Coronary artery (tissue), 2 donors: ENCODE data around the gene GYPC.

Source experiments
- DNase-seq: peaks from one replicate; pipeline ENCODE4 v3.0.0-alpha.2; 2017; ENCODE audit warnings: low spot score
- H3K27ac ChIP-seq, 2 donors: fragments of 200-600 bp; sonication (generic); one replicate each; pipeline ENCODE4 v1.5.1; 2016 to 2019
- H3K4me3 ChIP-seq: fragments of 200-600 bp; sonication (generic); 2 replicates; pipeline ENCODE4 v1.5.1; 2016; ENCODE audit warnings: mild to moderate bottlenecking, moderate library complexity
- TF ChIP-seq, protein P1 (sequence below): fragments of 200-600 bp; sonication (generic); IDR thresholded peaks from one replicate; pipeline ENCODE4 v1.5.1; 2019; ENCODE audit warnings: antibody characterized with exemption

GYPC gene

DNA sequence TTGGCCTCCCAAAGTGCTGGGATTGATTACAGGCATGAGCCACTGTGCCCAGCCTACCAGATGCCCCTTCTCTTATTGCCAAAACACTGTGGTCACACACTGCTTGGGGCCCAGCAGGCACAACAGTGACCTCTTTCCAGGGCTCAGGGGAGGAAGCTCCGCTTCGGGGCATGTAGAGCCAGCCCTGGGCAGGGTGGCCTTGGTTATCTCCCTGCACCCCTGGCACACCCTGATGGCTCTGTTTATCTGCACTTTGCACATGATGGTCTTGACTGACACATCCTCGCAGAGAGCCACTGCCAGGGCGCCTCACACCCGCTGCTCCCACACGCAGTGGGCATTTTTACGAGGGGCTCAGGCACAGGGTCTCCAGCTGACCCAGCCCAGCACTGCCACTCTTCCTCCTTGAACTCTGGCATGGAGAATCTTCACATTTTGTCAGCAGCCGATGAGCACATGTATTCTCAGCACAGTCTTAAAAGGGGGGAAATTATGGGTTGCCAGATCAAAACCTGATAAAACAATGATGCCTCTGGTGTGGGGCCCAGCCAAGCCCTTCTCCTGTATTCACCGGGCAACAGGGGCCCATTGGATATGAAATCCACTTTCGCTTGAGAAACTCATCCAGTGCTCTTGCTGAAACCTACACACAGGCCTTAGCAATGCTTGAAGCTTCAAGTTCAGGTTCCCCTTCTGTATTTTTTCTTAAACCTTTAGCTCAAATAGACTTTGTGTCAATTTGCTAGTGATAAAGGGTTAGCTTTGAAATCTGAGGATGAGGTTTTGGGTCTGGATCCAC, 5.9 kb downstream of the GYPC start:
- TF ChIP-seq, protein P1, sequence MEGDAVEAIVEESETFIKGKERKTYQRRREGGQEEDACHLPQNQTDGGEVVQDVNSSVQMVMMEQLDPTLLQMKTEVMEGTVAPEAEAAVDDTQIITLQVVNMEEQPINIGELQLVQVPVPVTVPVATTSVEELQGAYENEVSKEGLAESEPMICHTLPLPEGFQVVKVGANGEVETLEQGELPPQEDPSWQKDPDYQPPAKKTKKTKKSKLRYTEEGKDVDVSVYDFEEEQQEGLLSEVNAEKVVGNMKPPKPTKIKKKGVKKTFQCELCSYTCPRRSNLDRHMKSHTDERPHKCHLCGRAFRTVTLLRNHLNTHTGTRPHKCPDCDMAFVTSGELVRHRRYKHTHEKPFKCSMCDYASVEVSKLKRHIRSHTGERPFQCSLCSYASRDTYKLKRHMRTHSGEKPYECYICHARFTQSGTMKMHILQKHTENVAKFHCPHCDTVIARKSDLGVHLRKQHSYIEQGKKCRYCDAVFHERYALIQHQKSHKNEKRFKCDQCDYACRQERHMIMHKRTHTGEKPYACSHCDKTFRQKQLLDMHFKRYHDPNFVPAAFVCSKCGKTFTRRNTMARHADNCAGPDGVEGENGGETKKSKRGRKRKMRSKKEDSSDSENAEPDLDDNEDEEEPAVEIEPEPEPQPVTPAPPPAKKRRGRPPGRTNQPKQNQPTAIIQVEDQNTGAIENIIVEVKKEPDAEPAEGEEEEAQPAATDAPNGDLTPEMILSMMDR = no peak
- no peak for DNase-seq
- Histone ChIP-seq H3K27ac (peak overlapping the region in 1 of 2 donors; percentile 42), H3K4me3 (no peak overlapping the region)

DNA sequence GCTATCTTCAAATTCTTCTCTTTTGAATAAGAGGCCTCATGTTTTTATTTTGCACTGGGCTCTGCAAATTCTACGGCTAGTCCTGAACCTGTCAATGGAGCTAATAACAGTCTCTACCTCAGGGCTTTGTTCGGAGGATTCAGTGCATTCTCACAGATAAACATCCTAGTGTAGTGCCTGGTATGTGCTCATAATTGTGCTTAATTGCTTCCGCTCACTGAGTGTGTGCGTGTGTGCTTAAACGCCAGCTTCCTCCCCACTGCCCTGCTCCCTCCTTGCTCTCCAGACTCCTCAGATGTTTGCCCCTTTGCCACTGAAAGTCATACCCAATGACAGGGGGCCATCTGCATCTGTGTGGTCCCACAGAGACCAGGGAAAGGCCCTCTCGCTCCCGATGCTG, 6.7 kb downstream of the GYPC start:
- Histone ChIP-seq H3K27ac (peak overlapping the region in 1 of 2 donors; percentile 42), H3K4me3 (no peak overlapping the region)
- TF ChIP-seq, protein P1 = no peak
- no peak for DNase-seq

DNA sequence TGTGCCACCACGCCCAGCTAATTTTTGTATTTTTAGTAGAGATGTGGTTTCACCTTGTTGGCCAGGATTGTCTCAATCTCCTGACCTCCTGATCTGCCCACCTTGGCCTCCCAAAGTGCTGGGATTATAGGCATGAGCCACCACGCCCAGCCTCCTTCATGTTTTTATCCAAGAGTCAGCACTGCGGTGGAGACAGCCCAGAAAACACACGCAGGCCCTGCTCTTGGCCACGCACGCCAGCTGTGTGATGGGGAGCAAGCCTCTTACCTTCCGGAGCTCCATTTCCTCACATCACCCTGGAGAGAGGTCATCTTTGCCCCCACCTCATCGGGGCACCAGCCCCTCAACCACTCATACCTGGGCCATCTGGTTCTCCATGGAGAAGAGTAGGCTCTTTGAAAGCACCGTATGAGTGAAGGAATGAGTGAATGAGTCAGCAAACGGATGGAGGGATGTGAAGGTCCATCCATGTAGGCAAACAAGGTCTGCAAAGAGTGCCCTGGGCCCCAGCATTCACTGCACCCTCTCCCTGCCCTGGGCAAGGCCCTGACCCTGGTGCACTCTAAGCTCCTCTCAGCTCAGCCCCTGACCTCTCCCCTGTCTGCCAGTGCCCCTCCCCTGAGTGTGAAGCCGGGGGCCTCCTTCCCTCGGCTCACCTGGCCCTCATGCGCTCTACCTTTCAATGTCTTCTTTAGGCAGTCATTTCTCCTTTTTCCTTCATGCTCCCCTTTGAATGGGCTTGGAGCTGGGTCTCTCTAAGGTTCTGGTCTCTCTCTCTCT, 7.4 kb downstream of the GYPC start:
- DNase-seq = no peak
- Histone ChIP-seq H3K27ac (peak overlapping the region in 1 of 2 donors; percentile 4), H3K4me3 (no peak overlapping the region)
- TF ChIP-seq, protein P1 = no peak

DNA sequence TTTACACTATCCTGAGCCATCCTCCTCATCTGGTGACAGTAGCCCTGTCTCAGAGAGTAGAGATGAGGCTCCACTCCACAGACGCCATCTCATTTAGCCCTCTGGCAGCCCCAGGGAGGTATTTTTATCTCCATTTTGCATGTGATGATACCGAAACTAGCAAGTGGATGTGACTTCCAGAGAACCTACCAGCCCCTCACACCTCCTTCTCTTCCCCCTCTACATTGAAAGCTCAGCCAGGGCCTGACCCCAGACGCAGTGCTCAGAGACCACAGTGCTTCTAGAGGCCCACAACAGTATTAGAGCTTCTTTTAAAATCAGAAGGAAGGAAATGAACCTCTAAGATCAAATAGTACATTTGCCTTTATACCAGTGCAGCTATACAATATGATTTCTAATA, 8.3 kb downstream of the GYPC start:
- no peak for DNase-seq
- TF ChIP-seq, protein P1 = no peak
- H3K27ac ChIP-seq = no peak overlapping the region
- H3K4me3 ChIP-seq = no peak overlapping the region

DNA sequence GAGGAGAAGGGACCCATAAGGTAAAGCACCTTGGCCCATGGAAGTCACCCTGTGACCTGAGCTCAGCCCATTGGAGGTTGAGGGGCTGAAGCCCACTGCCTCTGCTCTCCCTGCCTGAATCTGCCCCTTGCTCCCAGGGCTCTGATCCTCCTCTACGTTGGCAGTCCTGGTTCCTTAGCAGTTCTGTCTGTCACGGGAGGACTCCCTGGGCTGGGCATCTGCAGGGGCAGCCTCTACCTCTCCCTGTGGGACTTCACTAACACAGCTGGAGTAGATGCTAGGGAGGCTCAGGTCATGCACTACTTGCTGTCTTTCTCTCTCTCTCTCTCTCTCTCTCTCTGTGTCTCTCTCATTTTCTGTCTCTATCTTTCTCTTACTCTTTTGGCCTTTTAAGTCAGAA, 8.7 kb downstream of the GYPC start:
- Histone ChIP-seq H3K27ac (no peak overlapping the region), H3K4me3 (no peak overlapping the region)
- TF ChIP-seq, protein P1 = no peak
- no peak for DNase-seq

DNA sequence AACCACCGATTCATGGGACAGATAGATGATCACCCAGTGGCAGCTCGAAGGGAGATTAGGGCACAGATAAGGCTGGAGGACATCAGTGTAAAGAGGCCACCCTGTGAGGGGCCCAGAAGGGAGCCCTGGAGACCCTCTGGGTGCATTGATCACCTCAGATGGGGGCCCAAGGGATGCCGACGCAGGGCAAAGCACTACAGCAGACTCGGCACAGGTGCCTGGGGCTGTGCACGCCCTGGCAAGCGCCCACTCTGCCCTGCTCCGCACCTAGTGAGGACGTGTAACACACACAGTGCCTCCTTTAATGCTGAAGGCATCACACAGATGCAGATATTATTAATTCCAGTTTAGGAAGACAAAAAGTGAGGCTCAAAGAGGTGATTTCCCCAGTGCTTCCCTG, 9.5 kb downstream of the GYPC start:
- no peak for DNase-seq
- TF ChIP-seq, protein P1 = no peak
- H3K27ac ChIP-seq = no peak overlapping the region
- H3K4me3 ChIP-seq = no peak overlapping the region
